PC-3 (cell line): ENCODE measurements around the gene DTD1.

Source experiments
- EZH2 ChIP-seq: fragments of 300-600 bp; sonication (generic); IDR thresholded peaks from one replicate; pipeline ENCODE4 v1.6.1; 2017; ENCODE audit warnings: antibody characterized with exemption, mild to moderate bottlenecking, low read length; ENCODE audit not compliant: unreplicated experiment
- EZH2phosphoT487 ChIP-seq: fragments of 300-600 bp; sonication (generic); IDR thresholded peaks from 2 replicates; pipeline ENCODE4 v1.6.1; 2018; ENCODE audit warnings: mild to moderate bottlenecking, antibody characterized with exemption, low read length, borderline replicate concordance
- TF ChIP-seq, protein P1 (sequence below): fragments of 300-600 bp; sonication (generic); conservative IDR thresholded peaks from 2 replicates; pipeline ENCODE4 v1.5.1; 2017; ENCODE audit warnings: antibody characterized with exemption, low read depth, mild to moderate bottlenecking, low read length

DNA sequence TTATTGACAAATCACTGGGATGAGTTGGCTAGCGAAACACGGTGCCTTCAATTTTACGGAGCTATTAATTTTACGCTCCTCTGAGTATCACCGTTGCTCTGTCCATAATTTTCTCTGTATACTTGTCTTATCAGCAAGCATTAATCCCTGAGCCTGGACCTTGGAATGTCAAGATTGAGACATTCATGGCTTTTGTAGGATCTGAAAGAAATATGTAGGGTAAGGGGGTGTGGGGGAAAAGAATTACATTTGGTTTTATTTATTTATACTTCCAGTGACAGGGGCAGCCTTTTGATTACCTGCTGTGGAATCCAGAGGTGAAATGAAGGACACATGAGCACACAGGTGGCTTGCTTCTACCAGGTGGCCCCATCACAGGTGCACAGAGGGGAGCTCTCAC lies 46.6 kb downstream of the DTD1 start:
- TF ChIP-seq, protein P1, sequence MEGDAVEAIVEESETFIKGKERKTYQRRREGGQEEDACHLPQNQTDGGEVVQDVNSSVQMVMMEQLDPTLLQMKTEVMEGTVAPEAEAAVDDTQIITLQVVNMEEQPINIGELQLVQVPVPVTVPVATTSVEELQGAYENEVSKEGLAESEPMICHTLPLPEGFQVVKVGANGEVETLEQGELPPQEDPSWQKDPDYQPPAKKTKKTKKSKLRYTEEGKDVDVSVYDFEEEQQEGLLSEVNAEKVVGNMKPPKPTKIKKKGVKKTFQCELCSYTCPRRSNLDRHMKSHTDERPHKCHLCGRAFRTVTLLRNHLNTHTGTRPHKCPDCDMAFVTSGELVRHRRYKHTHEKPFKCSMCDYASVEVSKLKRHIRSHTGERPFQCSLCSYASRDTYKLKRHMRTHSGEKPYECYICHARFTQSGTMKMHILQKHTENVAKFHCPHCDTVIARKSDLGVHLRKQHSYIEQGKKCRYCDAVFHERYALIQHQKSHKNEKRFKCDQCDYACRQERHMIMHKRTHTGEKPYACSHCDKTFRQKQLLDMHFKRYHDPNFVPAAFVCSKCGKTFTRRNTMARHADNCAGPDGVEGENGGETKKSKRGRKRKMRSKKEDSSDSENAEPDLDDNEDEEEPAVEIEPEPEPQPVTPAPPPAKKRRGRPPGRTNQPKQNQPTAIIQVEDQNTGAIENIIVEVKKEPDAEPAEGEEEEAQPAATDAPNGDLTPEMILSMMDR: no peak
- TF ChIP-seq EZH2 (no peak), EZH2phosphoT487 (no peak)
